HepG2 (cell line): ENCODE results near the gene ERP44. TPM values are rescaled to one million over a fixed set of nuclear protein-coding genes. Genes with fewer than 3 reads are reported as not detected.

ENCODE experiments used
- ARID3A ChIP-seq: IDR thresholded peaks from 2 replicates; pipeline ENCODE4 v1.6.1; 2012; ENCODE audit warnings: low read depth, low read length, improper control_type of control experiment
- BORCS8-MEF2B ChIP-seq: sonication (generic); formaldehyde crosslinking; IDR thresholded peaks from 2 replicates; pipeline ENCODE4 v1.8.0; 2022; ENCODE audit warnings: mild to moderate bottlenecking, missing genetic modification reagents
- CBX5 ChIP-seq: sonication (generic); formaldehyde crosslinking; IDR thresholded peaks from 2 replicates; pipeline ENCODE4 v1.4.0; 2020; ENCODE audit warnings: missing genetic modification reagents, borderline replicate concordance
- FOXM1 ChIP-seq: sonication (generic); formaldehyde crosslinking; IDR thresholded peaks from 2 replicates; pipeline ENCODE4 v1.5.0; 2020; ENCODE audit warnings: missing genetic modification reagents
- HOXA7 ChIP-seq: sonication (generic); formaldehyde crosslinking; IDR thresholded peaks from 2 replicates; pipeline ENCODE4 v1.8.1; 2022; ENCODE audit warnings: mild to moderate bottlenecking, missing genetic modification reagents, moderate library complexity
- HOXD1 ChIP-seq: sonication (generic); formaldehyde crosslinking; IDR thresholded peaks from 2 replicates; pipeline ENCODE4 v1.5.0; 2020; ENCODE audit warnings: missing genetic modification reagents
- IKZF4 ChIP-seq: sonication (generic); formaldehyde crosslinking; IDR thresholded peaks from 2 replicates; pipeline ENCODE4 v1.5.1; 2020; ENCODE audit warnings: borderline replicate concordance, mild to moderate bottlenecking, low read depth, missing genetic modification reagents; ENCODE audit errors: not compliant biosample characterization
- ISX ChIP-seq: sonication (generic); formaldehyde crosslinking; conservative IDR thresholded peaks from 2 replicates; pipeline ENCODE4 v1.5.0; 2020; ENCODE audit warnings: missing genetic modification reagents
- MAX ChIP-seq: IDR thresholded peaks from 2 replicates; pipeline ENCODE4 v1.6.1; 2012; ENCODE audit warnings: inconsistent platforms
- NCOA5 ChIP-seq: sonication (generic); formaldehyde crosslinking; IDR thresholded peaks from 2 replicates; pipeline ENCODE4 v1.4.0; 2020; ENCODE audit warnings: missing genetic modification reagents
- ONECUT2 ChIP-seq: sonication (generic); formaldehyde crosslinking; IDR thresholded peaks from 2 replicates; pipeline ENCODE4 v1.4.0; 2020; ENCODE audit warnings: missing genetic modification reagents
- SNRNP70 ChIP-seq: fragments of 200-400 bp; formaldehyde crosslinking; IDR thresholded peaks from 2 replicates; pipeline ENCODE4 v1.6.1; 2017; ENCODE audit warnings: mild to moderate bottlenecking, low read depth, low read length, moderate library complexity
- SP5 ChIP-seq: IDR thresholded peaks from 2 replicates; pipeline ENCODE4 v1.6.1; 2016; ENCODE audit warnings: low read depth, borderline replicate concordance
- ZBTB33 ChIP-seq: sonication (generic); formaldehyde crosslinking; IDR thresholded peaks from 2 replicates; pipeline ENCODE4 v1.4.0; 2020; ENCODE audit warnings: missing genetic modification reagents
- ZFP37 ChIP-seq: sonication (generic); formaldehyde crosslinking; IDR thresholded peaks from 2 replicates; pipeline ENCODE4 v1.4.0; 2020; ENCODE audit warnings: missing genetic modification reagents, borderline replicate concordance
- ZNF224 ChIP-seq: sonication (generic); formaldehyde crosslinking; IDR thresholded peaks from 2 replicates; pipeline ENCODE4 v1.5.0; 2020; ENCODE audit warnings: mild to moderate bottlenecking, missing genetic modification reagents
- ZNF234 ChIP-seq: sonication (generic); formaldehyde crosslinking; conservative IDR thresholded peaks from 2 replicates; pipeline ENCODE4 v1.5.1; 2020; ENCODE audit warnings: mild to moderate bottlenecking, missing genetic modification reagents
- ZNF383 ChIP-seq: sonication (generic); formaldehyde crosslinking; IDR thresholded peaks from 2 replicates; pipeline ENCODE4 v1.4.0; 2020; ENCODE audit warnings: missing genetic modification reagents, mild to moderate bottlenecking, borderline replicate concordance
- ZNF44 ChIP-seq: sonication (generic); formaldehyde crosslinking; IDR thresholded peaks from 2 replicates; pipeline ENCODE4 v1.5.1; 2020; ENCODE audit warnings: mild to moderate bottlenecking, missing genetic modification reagents
- ZNF451 ChIP-seq: sonication (generic); formaldehyde crosslinking; IDR thresholded peaks from 2 replicates; pipeline ENCODE4 v1.5.0; 2020; ENCODE audit warnings: mild to moderate bottlenecking, missing genetic modification reagents
- ZNF460 ChIP-seq: sonication (generic); formaldehyde crosslinking; IDR thresholded peaks from 2 replicates; pipeline ENCODE4 v1.5.1; 2020; ENCODE audit warnings: missing genetic modification reagents, mild to moderate bottlenecking, borderline replicate concordance
- ZNF550 ChIP-seq: sonication (generic); formaldehyde crosslinking; IDR thresholded peaks from 2 replicates; pipeline ENCODE4 v1.4.0; 2020; ENCODE audit warnings: mild to moderate bottlenecking, missing genetic modification reagents, borderline replicate concordance
- ZNF564 ChIP-seq: sonication (generic); formaldehyde crosslinking; IDR thresholded peaks from 2 replicates; pipeline ENCODE4 v1.8.1; 2023; ENCODE audit warnings: mild to moderate bottlenecking, missing genetic modification reagents
- ZNF660 ChIP-seq: sonication (generic); formaldehyde crosslinking; IDR thresholded peaks from 2 replicates; pipeline ENCODE4 v1.5.1; 2020; ENCODE audit warnings: mild to moderate bottlenecking, low read depth, missing genetic modification reagents, borderline replicate concordance
- ZNF850 ChIP-seq: sonication (generic); formaldehyde crosslinking; conservative IDR thresholded peaks from 2 replicates; pipeline ENCODE4 v1.9.0; 2021; ENCODE audit warnings: mild to moderate bottlenecking, missing genetic modification reagents
- ZNF883 ChIP-seq: sonication (generic); formaldehyde crosslinking; IDR thresholded peaks from 2 replicates; pipeline ENCODE4 v1.5.1; 2020; ENCODE audit warnings: mild to moderate bottlenecking, missing genetic modification reagents; ENCODE audit errors: not compliant biosample characterization
- polyA plus RNA-seq, 8 experiments: library from polyadenylated mRNA; depleted of rRNA in 3 of 8; stranded (reverse) in 7 of 8; unstranded in 1 of 8; fragments of >200 nt; fragmentation: Illumina TruSeq in 4 of 8; extraction: Trizol in 4 of 8; gene quantifications; 2 replicates each; pipeline versions ENCODE4 v1.2.1 to v1.2.3, GENCODE V29; 2011 to 2016; ENCODE audit warnings: low read depth in 4 of 8, missing spikeins in 1 of 8, mixed read lengths in 1 of 8; ENCODE audit not compliant: insufficient read depth in 1 of 8
- total RNA-seq, 5 experiments: library from RNA; depleted of rRNA; stranded (reverse); fragments of >200 nt; fragmentation: Illumina TruSeq; extraction: Trizol; gene quantifications; 2 replicates each; pipeline ENCODE4 v1.2.3, GENCODE V29; 2016; ENCODE audit warnings: low read depth in 1 of 5

Gene ERP44
- total and polyA plus RNA-seq, 2 of the 13 experiments (the other 11 are each of a cell fraction or from before 2014, with no cell fraction given): 8.9 to 13.8 TPM

- TF ChIP-seq ZBTB33 (no peak), MAX (peak; percentile 41; the same call in 1 of the 2 replicates), ISX (CRISPR knock-in tag) (no peak; the same call in 1 of the 2 replicates), HOXA7 (CRISPR knock-in tag) (no peak), ZNF883 (CRISPR knock-in tag) (no peak), ZNF234 (no peak), NCOA5 (CRISPR knock-in tag) (no peak), IKZF4 (no peak), ZNF564 (CRISPR knock-in tag) (no peak; the same call in 1 of the 2 replicates), CBX5 (CRISPR knock-in tag) (0 out of 2 replicates have a peak, but pooled peaks have one; percentile 34), ZNF550 (CRISPR knock-in tag) (no peak), BORCS8-MEF2B (CRISPR knock-in tag) (peak; percentile 49; the same call in 1 of the 2 replicates), ZNF383 (CRISPR knock-in tag) (no peak), SNRNP70 (no peak), ZNF850 (CRISPR knock-in tag) (no peak), ZNF460 (CRISPR knock-in tag) (no peak), ARID3A (no peak), ZNF451 (no peak), ZNF224 (CRISPR knock-in tag) (peak; percentile 60; the same call in 1 of the 2 replicates), ONECUT2 (CRISPR knock-in tag) (peak; percentile 21; the same call in 1 of the 2 replicates), ZNF44 (CRISPR knock-in tag) (no peak), ZNF660 (0 out of 2 replicates have a peak, but pooled peaks have one; percentile 19), ZFP37 (0 out of 2 replicates have a peak, but pooled peaks have one; percentile 5), FOXM1 (CRISPR knock-in tag) (no peak), HOXD1 (CRISPR knock-in tag) (peak; percentile 20; the same call in 1 of the 2 replicates), SP5 (CRISPR knock-in tag) (peak; percentile 37; the same call in 1 of the 2 replicates)
Measured at GRCh38 chr9:100098887-100099721, at the start of gene ERP44, which contains the start of gene INVS (continued).
